Limb (tissue), 2 donors: ENCODE measurements around the gene ERI3.

Experiments used
- DNase-seq, 2 donors: peaks; one replicate each; pipeline ENCODE4 v3.0.0-alpha.2; 2016; ENCODE audit errors: extremely low spot score in 2 of 2

Gene ERI3

GRCh38 chr1:44239961-44240371 is 115.1 kb downstream of the ERI3 start:
- no peak for DNase-seq

- peak; percentile 10 to 60 for DNase-seq
Observed at GRCh38 chr1:44239331-44239960, 115.6 kb downstream of the ERI3 start.

- DNase-seq, result no peak
Observed at GRCh38 chr1:44238660-44239059, 116.4 kb downstream of the ERI3 start.

- peak; percentile 72 to 89 for DNase-seq
Observed at GRCh38 chr1:44237721-44238457, 117.2 kb downstream of the ERI3 start.

- no peak for DNase-seq
Observed at GRCh38 chr1:44236490-44237272, 118.4 kb downstream of the ERI3 start.

- no peak for DNase-seq
Observed at GRCh38 chr1:44235808-44236207, 119.2 kb downstream of the ERI3 start.

GRCh38 chr1:44233593-44233992 is 121.5 kb downstream of the ERI3 start:
- DNase-seq, result no peak

- DNase-seq, result no peak
Observed at GRCh38 chr1:44230796-44231195, 124.3 kb downstream of the ERI3 start.

GRCh38 chr1:44229435-44230167 is 125.5 kb downstream of the ERI3 start:
- DNase-seq, result no peak

- DNase-seq, result peak in 1 of 2 donors; percentile 18
Observed at GRCh38 chr1:44228218-44228617, 126.8 kb downstream of the ERI3 start.

- no peak for DNase-seq
Observed at GRCh38 chr1:44227211-44227610, 127.8 kb downstream of the ERI3 start.

- no peak for DNase-seq
Observed at GRCh38 chr1:44225761-44226160, 129.3 kb downstream of the ERI3 start.

GRCh38 chr1:44223187-44223610 is 131.9 kb downstream of the ERI3 start:
- no peak for DNase-seq

- no peak for DNase-seq
Observed at GRCh38 chr1:44222397-44223186, 132.5 kb downstream of the ERI3 start.

- DNase-seq, result no peak
Observed at GRCh38 chr1:44221769-44222168, 133.3 kb downstream of the ERI3 start.

GRCh38 chr1:44220755-44221154 is 134.3 kb downstream of the ERI3 start:
- no peak for DNase-seq

GRCh38 chr1:44220001-44220751 is 134.9 kb downstream of the ERI3 start:
- no peak for DNase-seq

- DNase-seq, result no peak
Observed at GRCh38 chr1:44219301-44219626, 135.8 kb downstream of the ERI3 start.

- DNase-seq, result no peak
Observed at GRCh38 chr1:44218503-44219300, 136.4 kb downstream of the ERI3 start.
